Astrocyte (in vitro differentiated cells and primary cell): ENCODE results near the gene URGCP. TPM values are rescaled to one million over a fixed set of nuclear protein-coding genes. Genes with fewer than 3 reads are reported as not detected.

Experiments used
- DNase-seq: peaks from one replicate; pipeline ENCODE4 v3.0.0-alpha.2; 2010; ENCODE audit warnings: low read depth
- FAIRE-seq: peaks from 2 replicates; lab custom pipeline; 2011; peaks lifted over from hg19 to GRCh38; lab: Jason Lieb, UNC
- H2AFZ ChIP-seq: 2 replicates; pipeline ENCODE4 v1.6.0; 2012; ENCODE audit warnings: low read depth, low read length, inconsistent platforms
- H3K27ac ChIP-seq: 2 replicates; pipeline ENCODE4 v1.5.1; 2011; ENCODE audit warnings: low read depth, low read length, inconsistent platforms
- H3K27me3 ChIP-seq: 2 replicates; pipeline ENCODE4 v1.6.0; 2011; ENCODE audit warnings: low read length, inconsistent platforms; ENCODE audit not compliant: insufficient read depth
- H3K36me3 ChIP-seq: 2 replicates; pipeline ENCODE4 v1.5.1; 2011; ENCODE audit warnings: low read length, inconsistent platforms; ENCODE audit not compliant: insufficient read depth
- H3K4me1 ChIP-seq: 2 replicates; pipeline ENCODE4 v1.5.1; 2011; ENCODE audit warnings: low read length, inconsistent platforms; ENCODE audit not compliant: insufficient read depth
- H3K4me2 ChIP-seq: 2 replicates; pipeline ENCODE4 v1.6.0; 2012; ENCODE audit warnings: low read length, inconsistent platforms
- H3K4me3 ChIP-seq: 2 replicates; pipeline ENCODE4 v1.5.1; 2011; ENCODE audit warnings: low read depth, mild to moderate bottlenecking, low read length, inconsistent platforms; ENCODE audit not compliant: insufficient read depth
- H3K79me2 ChIP-seq: 2 replicates; pipeline ENCODE4 v1.6.0; 2012; ENCODE audit warnings: mild to moderate bottlenecking, low read length, inconsistent platforms; ENCODE audit not compliant: insufficient read depth
- H3K9ac ChIP-seq: 2 replicates; pipeline ENCODE4 v1.6.0; 2012; ENCODE audit warnings: mild to moderate bottlenecking, low read length, inconsistent platforms
- H3K9me3 ChIP-seq: 2 replicates; pipeline ENCODE4 v1.5.1; 2012; ENCODE audit warnings: low read depth, mild to moderate bottlenecking, low read length, inconsistent platforms; ENCODE audit not compliant: insufficient read depth
- H4K20me1 ChIP-seq: 2 replicates; pipeline ENCODE4 v1.6.0; 2012; ENCODE audit warnings: low read length, inconsistent platforms; ENCODE audit not compliant: insufficient read depth
- H3K27ac Mint-ChIP-seq: one replicate; pipeline ENCODE4 v1.8.0; 2021; ENCODE audit warnings: mild to moderate bottlenecking, mixed read lengths; ENCODE audit not compliant: unreplicated experiment
- H3K27me3 Mint-ChIP-seq: one replicate; pipeline ENCODE4 v1.8.0; 2021; ENCODE audit warnings: low read depth, mixed read lengths; ENCODE audit not compliant: unreplicated experiment
- H3K36me3 Mint-ChIP-seq: one replicate; pipeline ENCODE4 v1.8.0; 2021; ENCODE audit warnings: low read depth, mixed read lengths; ENCODE audit not compliant: unreplicated experiment
- H3K4me1 Mint-ChIP-seq: one replicate; pipeline ENCODE4 v1.8.0; 2021; ENCODE audit warnings: low read depth, mixed read lengths; ENCODE audit not compliant: unreplicated experiment
- H3K4me3 Mint-ChIP-seq: one replicate; pipeline ENCODE4 v1.8.0; 2021; ENCODE audit warnings: mild to moderate bottlenecking, moderate library complexity, mixed read lengths; ENCODE audit not compliant: unreplicated experiment
- H3K9me3 Mint-ChIP-seq: one replicate; pipeline ENCODE4 v1.8.0; 2021; ENCODE audit warnings: mild to moderate bottlenecking, mixed read lengths; ENCODE audit not compliant: unreplicated experiment
- CTCF ChIP-seq: IDR thresholded peaks from 2 replicates; pipeline ENCODE4 v1.5.1; 2011; ENCODE audit warnings: low read depth, mild to moderate bottlenecking, inconsistent platforms, low read length, moderate library complexity; ENCODE audit not compliant: insufficient read depth
- EZH2 ChIP-seq: IDR thresholded peaks from 2 replicates; pipeline ENCODE4 v1.6.1; 2012; ENCODE audit warnings: mild to moderate bottlenecking, low read length, inconsistent platforms; ENCODE audit not compliant: insufficient read depth
- total RNA-seq: library from RNA; stranded (reverse); gene quantifications from 2 replicates; pipeline ENCODE4 v1.2.1, GENCODE V29; 2021

The URGCP gene
- total RNA-seq, 1 donor from 2014 or later: 23.0 TPM

GRCh38 chr7:43929529-43930457 is 23.4 kb upstream of the URGCP start:
- H3K36me3 Mint-ChIP-seq: no peaks in the 10 kb centered on the region
- DNase-seq: no peak
- H3K27ac ChIP-seq: no peak overlapping the region
- no peaks in the 10 kb centered on the region for H3K4me1 Mint-ChIP-seq
- no peak overlapping the region for H3K4me3 ChIP-seq
- H3K4me3 Mint-ChIP-seq: no peak overlapping the region
- H3K27me3 Mint-ChIP-seq: no peaks in the 10 kb centered on the region
- no peak overlapping the region for H3K9ac ChIP-seq
- H3K27ac Mint-ChIP-seq: no peak overlapping the region
- no peaks in the 10 kb centered on the region for H4K20me1 ChIP-seq
- H3K9me3 ChIP-seq: no peaks in the 10 kb centered on the region
- FAIRE-seq: no peak
- no peaks in the 10 kb centered on the region for H3K4me1 ChIP-seq
- TF ChIP-seq EZH2 (no peak), CTCF (no peak)
- no peaks in the 10 kb centered on the region for H3K36me3 ChIP-seq
- H2AFZ ChIP-seq: no peak overlapping the region
- H3K4me2 ChIP-seq: no peak overlapping the region
- H3K27me3 ChIP-seq: no peaks in the 10 kb centered on the region
- no peaks in the 10 kb centered on the region for H3K79me2 ChIP-seq
- H3K9me3 Mint-ChIP-seq: no peaks in the 10 kb centered on the region

GRCh38 chr7:43927810-43928209 is 21.4 kb upstream of the URGCP start:
- H3K9me3 ChIP-seq: no peaks in the 10 kb centered on the region
- no peaks in the 10 kb centered on the region for H3K36me3 ChIP-seq
- FAIRE-seq (no peak), DNase-seq (no peak)
- H3K9ac ChIP-seq: no peak overlapping the region
- no peak overlapping the region for H2AFZ ChIP-seq
- no peaks in the 10 kb centered on the region for H3K9me3 Mint-ChIP-seq
- H3K4me3 ChIP-seq: no peak overlapping the region
- no peak overlapping the region for H3K4me2 ChIP-seq
- no peaks in the 10 kb centered on the region for H3K36me3 Mint-ChIP-seq
- H3K27ac ChIP-seq: no peak overlapping the region
- H3K27ac Mint-ChIP-seq: no peak overlapping the region
- H4K20me1 ChIP-seq: no peaks in the 10 kb centered on the region
- H3K4me1 ChIP-seq: no peaks in the 10 kb centered on the region
- no peaks in the 10 kb centered on the region for H3K79me2 ChIP-seq
- no peak overlapping the region for H3K4me3 Mint-ChIP-seq
- H3K4me1 Mint-ChIP-seq: no peaks in the 10 kb centered on the region
- H3K27me3 Mint-ChIP-seq: no peaks in the 10 kb centered on the region
- TF ChIP-seq EZH2 (no peak), CTCF (no peak)
- no peaks in the 10 kb centered on the region for H3K27me3 ChIP-seq

GRCh38 chr7:43926798-43927123 is 20.4 kb upstream of the URGCP start:
- Histone ChIP-seq H3K4me1 (no peaks in the 10 kb centered on the region), H3K9ac (peak overlapping the region; percentile 75)
- TF ChIP-seq CTCF: no peak
- TF ChIP-seq EZH2: no peak

More at GRCh38 chr7:43926798-43927123, 20.4 kb upstream of the URGCP start:
- H3K4me1 Mint-ChIP-seq: no peaks in the 10 kb centered on the region
- no peaks in the 10 kb centered on the region for H3K27me3 Mint-ChIP-seq
- H3K27ac Mint-ChIP-seq: no peak overlapping the region
- Histone ChIP-seq H3K36me3 (no peaks in the 10 kb centered on the region), H2AFZ (peak overlapping the region; percentile 99), H3K4me2 (peak overlapping the region; percentile 98), H3K79me2 (no peaks in the 10 kb centered on the region), H3K27me3 (no peaks in the 10 kb centered on the region), H3K9me3 (no peaks in the 10 kb centered on the region), H3K27ac (peak overlapping the region; percentile 69), H3K4me3 (peak overlapping the region; percentile 71), H4K20me1 (no peaks in the 10 kb centered on the region)
- no peak for FAIRE-seq
- H3K36me3 Mint-ChIP-seq: no peaks in the 10 kb centered on the region
- peak overlapping the region; percentile 83 for H3K4me3 Mint-ChIP-seq
- H3K9me3 Mint-ChIP-seq: no peaks in the 10 kb centered on the region
- no peak for DNase-seq
